A549 (cell line): ENCODE measurements around the gene BOC. TPM values are rescaled to one million over a fixed set of nuclear protein-coding genes. Genes with fewer than 3 reads are reported as not detected.
A peak's percentile ranks its signal among the peaks of the same experiment; 100 is the strongest.

Source experiments
- ATAC-seq, 2 experiments: fragments of 200-7000 bp in 1 of 2; fragments of >200 bp in 1 of 2; cut with Nextera tagmentation in 1 of 2; cut with Tn5 transposase in 1 of 2; 3 replicates each; pipeline versions ENCODE4 v1.8.0 to v1.9.1; 2018 to 2020; ENCODE audit warnings: mild to moderate bottlenecking in 1 of 2, moderate library complexity in 1 of 2
- CTCF ChIA-PET: fragments of 300-600 bp; sonication (Branson Sonifier 250); formaldehyde crosslinking; extraction: SDS; loops from one replicate; lab custom pipeline; 2021; ENCODE audit warnings: antibody characterized with exemption, inconsistent platforms; lab: Yijun Ruan, JAX
- POLR2A ChIA-PET: fragments of 350-600 bp; formaldehyde crosslinking; extraction: SDS; loops from one replicate; lab custom pipeline; 2021; ENCODE audit warnings: antibody characterized with exemption, inconsistent platforms; lab: Yijun Ruan, JAX
- DNase-seq, 2 experiments: peaks; one replicate each; pipeline versions ENCODE4 v3.0.0 to v3.0.0-alpha.2; 2011 to 2016; ENCODE audit warnings: low read depth in 1 of 2, low spot score in 1 of 2
- FAIRE-seq: peaks from 2 replicates; lab custom pipeline; 2011; peaks lifted over from hg19 to GRCh38; lab: Jason Lieb, UNC
- H3K27ac ChIP-seq, 2 experiments: fragments of >200 bp; sonication (Bioruptor Twin); formaldehyde crosslinking; 3 replicates each; pipeline ENCODE4 v1.5.1; 2016 to 2017
- H3K4me1 ChIP-seq: fragments of >200 bp; sonication (Bioruptor Twin); formaldehyde crosslinking; 3 replicates; pipeline ENCODE4 v1.6.1; 2016
- H3K4me2 ChIP-seq: fragments of >200 bp; sonication (Bioruptor Twin); formaldehyde crosslinking; 3 replicates; pipeline ENCODE4 v1.6.1; 2016
- H3K4me3 ChIP-seq: fragments of >200 bp; sonication (Bioruptor Twin); formaldehyde crosslinking; 3 replicates; pipeline ENCODE4 v1.5.1; 2016
- H3K9me3 ChIP-seq: fragments of >200 bp; sonication (Bioruptor Twin); formaldehyde crosslinking; 3 replicates; pipeline ENCODE4 v1.6.1; 2016
- BCL3 ChIP-seq: fragments of >200 bp; sonication (Bioruptor Twin); formaldehyde crosslinking; IDR thresholded peaks from 3 replicates; pipeline ENCODE4 v1.6.1; 2016
- CBX2 ChIP-seq: fragments of 200-600 bp; sonication (generic); IDR thresholded peaks from 2 replicates; pipeline ENCODE4 v1.6.1; 2016; ENCODE audit warnings: low read depth, mild to moderate bottlenecking, borderline replicate concordance
- CHD2 ChIP-seq: fragments of 150-350 bp; IDR thresholded peaks from 2 replicates; pipeline ENCODE4 v1.6.1; 2014; ENCODE audit warnings: low read length; ENCODE audit not compliant: partially characterized antibody
- E2F6 ChIP-seq: IDR thresholded peaks from 2 replicates; pipeline ENCODE4 v1.6.1; 2012; ENCODE audit warnings: low read depth, borderline replicate concordance
- EP300 ChIP-seq, 2 experiments: fragments of >200 bp; sonication (Bioruptor Twin); formaldehyde crosslinking; IDR thresholded peaks; 2 replicates in 1 of 2; 3 replicates in 1 of 2; pipeline ENCODE4 v1.6.1; 2016 to 2017
- ESRRA ChIP-seq: fragments of 150-350 bp; IDR thresholded peaks from 2 replicates; pipeline ENCODE4 v1.6.1; 2014; ENCODE audit warnings: mild to moderate bottlenecking, low read length, borderline replicate concordance
- FOXS1 ChIP-seq: fragments of 250-450 bp; sonication (Bioruptor Pico); IDR thresholded peaks from 2 replicates; pipeline ENCODE4 v1.5.0; 2020; ENCODE audit warnings: mild to moderate bottlenecking, moderate library complexity
- HEYL ChIP-seq: fragments of 250-450 bp; sonication (Bioruptor Pico); IDR thresholded peaks from 2 replicates; pipeline ENCODE4 v1.8.0; 2021; ENCODE audit warnings: mild to moderate bottlenecking, moderate library complexity
- HMGXB4 ChIP-seq: fragments of 250-450 bp; sonication (Bioruptor Pico); IDR thresholded peaks from 2 replicates; pipeline ENCODE4 v1.5.0; 2021; ENCODE audit warnings: mild to moderate bottlenecking, moderate library complexity, borderline replicate concordance
- HOXB5 ChIP-seq: fragments of 250-450 bp; sonication (Bioruptor Pico); IDR thresholded peaks from 2 replicates; pipeline ENCODE4 v1.5.0; 2020; ENCODE audit warnings: mild to moderate bottlenecking, moderate library complexity
- JUN ChIP-seq, 2 experiments: fragments of >200 bp; sonication (Bioruptor Twin); formaldehyde crosslinking; IDR thresholded peaks; 2 replicates in 1 of 2; 3 replicates in 1 of 2; pipeline ENCODE4 v1.6.1; 2016 to 2017
- JUNB ChIP-seq: fragments of >200 bp; sonication (Bioruptor Twin); formaldehyde crosslinking; IDR thresholded peaks from 2 replicates; pipeline ENCODE4 v1.6.1; 2016
- KDM1A ChIP-seq: fragments of 200-600 bp; sonication (generic); IDR thresholded peaks from 2 replicates; pipeline ENCODE4 v1.6.1; 2016; ENCODE audit warnings: low read depth, mild to moderate bottlenecking
- KDM5A ChIP-seq: fragments of 200-600 bp; sonication (generic); IDR thresholded peaks from 2 replicates; pipeline ENCODE4 v1.6.1; 2016; ENCODE audit warnings: antibody characterized with exemption, mild to moderate bottlenecking
- NFE2L2 ChIP-seq: fragments of 150-350 bp; conservative IDR thresholded peaks from 2 replicates; pipeline ENCODE4 v1.6.1; 2014; ENCODE audit warnings: low read length
- PHF8 ChIP-seq: fragments of 200-600 bp; sonication (generic); IDR thresholded peaks from 2 replicates; pipeline ENCODE4 v1.6.1; 2016; ENCODE audit warnings: low read depth, mild to moderate bottlenecking, antibody characterized with exemption, moderate library complexity, borderline replicate concordance
- POLR2AphosphoS2 ChIP-seq: conservative IDR thresholded peaks from 2 replicates; pipeline ENCODE4 v1.6.1; 2012; ENCODE audit warnings: low read length, improper control_type of control experiment, inconsistent platforms
- RAD21 ChIP-seq, 2 experiments: fragments of >200 bp in 1 of 2; sonication (Bioruptor Twin) in 1 of 2; formaldehyde crosslinking in 1 of 2; IDR thresholded peaks in 1 of 2; conservative IDR thresholded peaks in 1 of 2; 2 replicates in 1 of 2; 3 replicates in 1 of 2; pipeline ENCODE4 v1.6.1; 2012 to 2018; ENCODE audit warnings: inconsistent platforms in 1 of 2
- RARB ChIP-seq: fragments of 250-450 bp; sonication (Bioruptor Pico); IDR thresholded peaks from 2 replicates; pipeline ENCODE4 v1.8.0; 2021; ENCODE audit warnings: mild to moderate bottlenecking, moderate library complexity
- RCOR1 ChIP-seq: fragments of 150-350 bp; IDR thresholded peaks from 2 replicates; pipeline ENCODE4 v1.6.1; 2014; ENCODE audit warnings: antibody characterized with exemption, low read length, low read depth
- REST ChIP-seq: fragments of 200-600 bp; sonication (generic); IDR thresholded peaks from 2 replicates; pipeline ENCODE4 v1.6.1; 2016; ENCODE audit warnings: antibody characterized with exemption, mild to moderate bottlenecking, moderate library complexity
- TFCP2L1 ChIP-seq: fragments of 250-450 bp; sonication (Bioruptor Pico); IDR thresholded peaks from 2 replicates; pipeline ENCODE4 v1.5.0; 2021; ENCODE audit warnings: mild to moderate bottlenecking
- ZNF302 ChIP-seq: fragments of 250-450 bp; sonication (Bioruptor Pico); IDR thresholded peaks from 2 replicates; pipeline ENCODE4 v1.9.0; 2021; ENCODE audit warnings: inconsistent platforms, mild to moderate bottlenecking, moderate library complexity
- ZSCAN20 ChIP-seq: fragments of 250-450 bp; sonication (Bioruptor Pico); IDR thresholded peaks from 2 replicates; pipeline ENCODE4 v1.8.0; 2022; ENCODE audit warnings: mild to moderate bottlenecking, moderate library complexity
- WGBS: methylation state at CpG from one replicate; pipeline ENCODE4 v1.1.6; 2017; ENCODE audit errors: missing lambda C conversion rate; 5-methylcytosine and 5-hydroxymethylcytosine counted together
- polyA plus RNA-seq, 4 experiments: library from polyadenylated mRNA; depleted of rRNA in 3 of 4; stranded (reverse); fragments of >200 nt; fragmentation: RNase III in 1 of 4; extraction: RNeasy Plus Mini Kit Qiagen cat#74134 plus additional on column Dnase treatment in 1 of 4; gene quantifications; 2 replicates in 3 of 4; 3 replicates in 1 of 4; pipeline ENCODE4 v1.2.3, GENCODE V29; 2011 to 2017

Gene BOC
- polyA plus RNA-seq, 2 of the 4 experiments (the other 2 are of a cell fraction) = 4.0 TPM

GRCh38 chr3:113177526-113177925 lies 33.8 kb upstream of the BOC start:
- POLR2A ChIA-PET = no interaction called here
- TF ChIP-seq JUNB = no peak
- TF ChIP-seq E2F6 = no peak
- no peak for TF ChIP-seq RARB (CRISPR knock-in tag)
- Histone ChIP-seq H3K4me1 (no peaks in the 10 kb centered on the region), H3K4me3 (no peak overlapping the region), H3K27ac (no peak overlapping the region), H3K9me3 (0 out of 3 replicates have a peak, but pooled peaks cover 9% of the 10 kb centered on the region), H3K4me2 (no peak overlapping the region)
- 55% methylated on average over 2 of the region's 2 CpGs for WGBS
- ATAC-seq = no peak
- no peak for DNase-seq
- FAIRE-seq = no peak
- CTCF ChIA-PET = interaction anchor here (0.6 to 1.4 kb wide), 3 partner anchors 10 to 119 kb away, joined by 3 read pairs; partner anchors contain the start of gene BOC

- Histone ChIP-seq H3K27ac (no peak overlapping the region), H3K9me3 (0 out of 3 replicates have a peak, but pooled peaks cover 9% of the 10 kb centered on the region), H3K4me3 (no peak overlapping the region), H3K4me2 (no peak overlapping the region), H3K4me1 (no peaks in the 10 kb centered on the region)
- WGBS = 26% methylated on average over 4 of the region's 4 CpGs
- POLR2A ChIA-PET = no interaction called here
- DNase-seq (no peak), ATAC-seq (no peak), FAIRE-seq (no peak)
- TF ChIP-seq ZSCAN20 (no peak), BCL3 (no peak), PHF8 (no peak), HEYL (CRISPR knock-in tag) (no peak), CHD2 (no peak), HMGXB4 (no peak), RAD21 (conservative IDR thresholded peaks at IDR 0.05 in 1 of 2, IDR thresholded peaks at IDR 0.05 in 1 of 2) (no peak), EP300 (IDR thresholded peaks at IDR 0.05) (no peak), ESRRA (no peak)
- CTCF ChIA-PET = interaction anchor here (1.2 kb wide), 1 partner anchor 109 kb away, joined by 4 read pairs; no protein-coding TSS in a partner anchor
These were observed 32.0 kb upstream of the BOC start for GRCh38 chr3:113179235-113179824.

GRCh38 chr3:113183748-113184661 lies 27.4 kb upstream of the BOC start:
- Histone ChIP-seq H3K4me1 (no peaks in the 10 kb centered on the region), H3K27ac (no peak overlapping the region), H3K4me2 (no peak overlapping the region), H3K4me3 (no peak overlapping the region), H3K9me3 (peaks cover 16% of the 10 kb centered on the region)
- FAIRE-seq (no peak), ATAC-seq (no peak), DNase-seq (peak in 1 of 2 experiments; percentile 10)
- WGBS = 67% methylated on average over 13 of the region's 13 CpGs
- ChIA-PET POLR2A (no interaction called here), CTCF (interaction anchor here (1.1 to 1.4 kb wide), 2 partner anchors 12 to 105 kb away, joined by 3 to 5 read pairs; no protein-coding TSS in a partner anchor)
- TF ChIP-seq NFE2L2 (no peak), RCOR1 (no peak), TFCP2L1 (CRISPR knock-in tag) (no peak), POLR2AphosphoS2 (no peak), KDM1A (no peak), JUN (IDR thresholded peaks at IDR 0.05) (no peak), CHD2 (no peak), JUNB (no peak), FOXS1 (CRISPR knock-in tag) (no peak), HEYL (CRISPR knock-in tag) (no peak), HOXB5 (CRISPR knock-in tag) (no peak), ZNF302 (CRISPR knock-in tag) (no peak), REST (no peak), KDM5A (no peak), CBX2 (no peak)
